Esophagus squamous epithelium (tissue), 5 donors: ENCODE measurements around the gene ANO4. TPM values are rescaled to one million over a fixed set of nuclear protein-coding genes. Genes with fewer than 3 reads are reported as not detected.
"Not testable (repeated sequence)": the region's sequence is repeated elsewhere in the genome, so short reads cannot be mapped to it uniquely, and the experiment has no call there.

ENCODE experiments used
- DNase-seq: peaks from one replicate; lab custom pipeline; 2025; lab: John Stamatoyannopoulos, UW
- H3K27ac ChIP-seq, 4 donors: fragments of 200-600 bp; sonication (generic); one replicate each; pipeline ENCODE4 v1.5.1; 2016 to 2019; ENCODE audit warnings: mild to moderate bottlenecking in 1 of 4
- H3K27me3 ChIP-seq, 4 donors: fragments of 200-600 bp; sonication (generic); 1 replicate in 3 of 4; 2 replicates in 1 of 4; pipeline versions ENCODE4 v1.5.1 to v1.6.0; 2017 to 2021; ENCODE audit warnings: antibody characterized with exemption in 1 of 4
- H3K36me3 ChIP-seq, 3 donors: fragments of 200-600 bp; sonication (generic); one replicate each; pipeline ENCODE4 v1.5.1; 2016 to 2019
- H3K4me1 ChIP-seq, 3 donors: fragments of 200-600 bp; sonication (generic); one replicate each; pipeline ENCODE4 v1.5.1; 2017 to 2019
- H3K4me3 ChIP-seq, 4 donors: fragments of 200-600 bp; sonication (generic); 1 replicate in 3 of 4; 2 replicates in 1 of 4; pipeline ENCODE4 v1.5.1; 2016 to 2019; ENCODE audit warnings: mild to moderate bottlenecking in 2 of 4, moderate library complexity in 1 of 4
- H3K9me3 ChIP-seq, 3 donors: fragments of 200-600 bp; sonication (generic); one replicate each; pipeline ENCODE4 v1.5.1; 2016 to 2019
- POLR2A ChIP-seq, 4 donors: fragments of 450-650 bp; IDR thresholded peaks; one replicate each; pipeline ENCODE4 v1.6.1; 2017; ENCODE audit warnings: antibody characterized with exemption in 4 of 4, mild to moderate bottlenecking in 4 of 4, moderate library complexity in 3 of 4
- WGBS, 2 donors: methylation state at CpG; one replicate each; pipeline ENCODE4 v1.1.5; 2018; 5-methylcytosine and 5-hydroxymethylcytosine counted together
- intact Hi-C: fragments of 100-400 bp; cut with DNase I; formaldehyde crosslinking; loops from one replicate; pipeline ENCODE4 v1.15.0; 2022
- total RNA-seq, 4 donors: library from RNA; depleted of rRNA; stranded (reverse); fragments of >200 nt; gene quantifications; one replicate each; pipeline ENCODE4 v1.1.0, GENCODE V29; 2016
- TF ChIP-seq, protein P1 (sequence below), 6 experiments: fragments of 450-650 bp in 4 of 6; fragments of 200-600 bp in 2 of 6; sonication (generic) in 2 of 6; IDR thresholded peaks; one replicate each; pipeline ENCODE4 v1.5.1; 2016 to 2019; ENCODE audit warnings: antibody characterized with exemption in 6 of 6, mild to moderate bottlenecking in 4 of 6, moderate library complexity in 4 of 6
- donor health status: DM: yes; HTN: yes; CAD: no.

The ANO4 gene
- total RNA-seq, 4 donors from 2014 or later = 0.09 TPM; not detected in 3

DNA sequence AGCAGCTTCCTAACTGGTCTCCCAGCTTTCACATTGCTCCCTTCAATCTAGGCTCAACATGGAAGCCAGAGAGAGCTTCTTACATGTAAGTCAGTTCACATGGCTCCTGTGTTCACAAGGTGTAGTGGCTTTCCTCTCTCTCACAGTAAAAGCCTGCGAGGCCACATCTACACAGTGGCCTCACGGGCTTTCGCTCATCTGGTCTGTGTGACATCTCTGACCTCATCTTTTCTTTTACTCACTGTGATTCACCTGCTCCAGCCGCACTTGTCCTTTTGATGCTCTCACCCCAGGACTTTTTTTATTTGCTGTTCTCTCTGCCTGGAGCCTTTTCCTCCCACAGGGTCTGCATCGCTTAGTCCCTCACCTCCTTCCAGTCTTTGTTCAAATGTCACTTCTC lies 293.3 kb downstream of the ANO4 start:
- no peaks in the 10 kb centered on the region for H3K36me3 ChIP-seq
- 70 to 73% methylated on average over 5 of the region's 5 CpGs for WGBS, 2 donors

DNA sequence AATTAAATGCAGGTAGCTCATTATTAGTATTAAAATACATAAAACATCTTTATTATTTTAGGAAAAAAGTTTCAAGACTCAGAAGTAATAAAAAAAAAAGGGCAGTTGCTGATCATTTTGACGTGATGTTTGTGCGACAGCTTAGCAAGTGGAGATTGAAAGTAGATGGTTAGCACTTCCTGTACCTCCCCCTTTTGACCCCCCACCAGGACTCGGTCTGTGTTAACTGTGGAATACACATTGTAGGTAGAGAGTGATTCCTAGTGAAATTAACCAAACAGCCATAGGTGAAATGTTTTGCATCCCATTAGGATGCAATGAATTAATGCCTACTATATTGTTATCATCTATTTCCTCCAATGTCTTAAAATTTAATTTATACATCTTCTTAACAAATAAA lies 294.7 kb downstream of the ANO4 start:
- no peaks in the 10 kb centered on the region for H3K27me3 ChIP-seq
- no peak for TF ChIP-seq POLR2A (IDR thresholded peaks at IDR 0.05)
- TF ChIP-seq, protein P1, sequence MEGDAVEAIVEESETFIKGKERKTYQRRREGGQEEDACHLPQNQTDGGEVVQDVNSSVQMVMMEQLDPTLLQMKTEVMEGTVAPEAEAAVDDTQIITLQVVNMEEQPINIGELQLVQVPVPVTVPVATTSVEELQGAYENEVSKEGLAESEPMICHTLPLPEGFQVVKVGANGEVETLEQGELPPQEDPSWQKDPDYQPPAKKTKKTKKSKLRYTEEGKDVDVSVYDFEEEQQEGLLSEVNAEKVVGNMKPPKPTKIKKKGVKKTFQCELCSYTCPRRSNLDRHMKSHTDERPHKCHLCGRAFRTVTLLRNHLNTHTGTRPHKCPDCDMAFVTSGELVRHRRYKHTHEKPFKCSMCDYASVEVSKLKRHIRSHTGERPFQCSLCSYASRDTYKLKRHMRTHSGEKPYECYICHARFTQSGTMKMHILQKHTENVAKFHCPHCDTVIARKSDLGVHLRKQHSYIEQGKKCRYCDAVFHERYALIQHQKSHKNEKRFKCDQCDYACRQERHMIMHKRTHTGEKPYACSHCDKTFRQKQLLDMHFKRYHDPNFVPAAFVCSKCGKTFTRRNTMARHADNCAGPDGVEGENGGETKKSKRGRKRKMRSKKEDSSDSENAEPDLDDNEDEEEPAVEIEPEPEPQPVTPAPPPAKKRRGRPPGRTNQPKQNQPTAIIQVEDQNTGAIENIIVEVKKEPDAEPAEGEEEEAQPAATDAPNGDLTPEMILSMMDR (IDR thresholded peaks at IDR 0.05) = no peak

More for the DNA sequence above, 293.3 kb downstream of the ANO4 start:
- Histone ChIP-seq H3K27ac (no peak overlapping the region), H3K4me3 (no peak overlapping the region), H3K9me3 (no peaks in the 10 kb centered on the region), H3K27me3 (no peaks in the 10 kb centered on the region), H3K4me1 (no peaks in the 10 kb centered on the region)
- no peak for DNase-seq
- intact Hi-C loops = no loop called here
- TF ChIP-seq POLR2A (IDR thresholded peaks at IDR 0.05) = no peak
- TF ChIP-seq, protein P1 (IDR thresholded peaks at IDR 0.05) = no peak

DNA sequence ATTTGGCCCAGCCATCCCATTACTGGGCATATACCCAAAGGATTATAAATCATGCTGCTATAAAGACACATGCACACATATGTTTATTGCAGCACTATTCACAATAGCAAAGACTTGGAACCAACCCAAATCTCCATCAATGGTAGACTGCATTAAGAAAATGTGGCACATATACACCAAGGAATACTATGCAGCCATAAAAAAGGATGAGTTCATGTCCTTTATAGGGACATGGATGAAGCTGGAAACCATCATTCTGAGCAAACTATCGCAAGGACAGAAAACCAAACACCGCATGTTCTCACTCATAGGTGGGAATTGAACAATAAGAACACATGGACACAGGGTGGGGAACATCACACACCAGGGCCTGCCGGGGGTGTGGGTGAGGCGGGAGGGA lies 295.6 kb downstream of the ANO4 start:
- H3K4me1 ChIP-seq, H3K4me3 ChIP-seq, DNase-seq, intact Hi-C loops, H3K9me3 ChIP-seq, H3K27ac ChIP-seq, H3K27me3 ChIP-seq, H3K36me3 ChIP-seq: not testable (repeated sequence)
- 88 to 94% methylated on average over 4 of the region's 4 CpGs for WGBS, 2 donors

More for the DNA sequence above, 294.7 kb downstream of the ANO4 start:
- Histone ChIP-seq H3K4me1 (no peaks in the 10 kb centered on the region), H3K27ac (no peak overlapping the region), H3K9me3 (no peaks in the 10 kb centered on the region), H3K4me3 (no peak overlapping the region), H3K36me3 (no peaks in the 10 kb centered on the region)
- intact Hi-C loops = no loop called here
- 71 to 81% methylated on average over 3 of the region's 3 CpGs for WGBS, 2 donors
- DNase-seq = no peak

DNA sequence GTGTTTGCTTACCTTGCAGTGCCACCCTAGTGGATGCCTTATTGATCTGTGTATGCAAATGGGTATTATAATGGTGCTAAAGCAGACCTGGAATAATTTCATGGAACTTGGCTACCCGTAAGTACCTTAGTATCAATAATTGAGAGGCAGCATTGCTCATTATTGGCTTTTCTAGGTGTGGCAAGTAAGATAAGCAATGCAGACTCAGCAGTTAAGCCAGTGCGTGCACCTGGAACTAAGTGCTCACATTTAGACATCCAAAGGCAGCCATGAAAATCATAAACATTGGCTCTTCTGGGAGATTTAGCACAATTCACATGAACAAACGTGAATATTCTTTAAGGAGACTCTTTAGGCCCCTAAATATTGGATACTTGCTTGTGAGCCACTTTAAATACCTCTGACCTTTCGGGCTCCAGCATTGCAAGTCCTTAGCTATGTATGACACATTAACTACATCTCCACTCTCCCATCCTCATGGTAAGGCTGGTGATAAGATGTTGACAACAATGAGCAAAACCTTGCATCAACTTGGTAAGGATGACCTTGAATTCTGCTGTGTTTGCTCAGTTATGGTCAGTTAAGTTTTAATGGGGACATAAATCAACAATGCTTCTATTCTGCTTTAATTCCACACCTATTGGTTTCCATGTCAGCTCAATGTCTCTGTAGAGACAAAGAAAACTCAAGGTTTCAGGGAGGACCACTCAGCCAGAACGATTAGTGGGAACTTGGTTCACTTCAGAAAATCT lies 303.4 kb downstream of the ANO4 start:
- H3K9me3 ChIP-seq = no peaks in the 10 kb centered on the region
- no peaks in the 10 kb centered on the region for H3K27me3 ChIP-seq
- H3K27ac ChIP-seq = no peak overlapping the region
- no peaks in the 10 kb centered on the region for H3K4me1 ChIP-seq
- no peak for DNase-seq
- no peaks in the 10 kb centered on the region for H3K36me3 ChIP-seq
- intact Hi-C loops = no loop called here
- TF ChIP-seq POLR2A (IDR thresholded peaks at IDR 0.05) = no peak
- TF ChIP-seq, protein P1 (IDR thresholded peaks at IDR 0.05) = no peak
- WGBS, 2 donors = 70 to 71% methylated on average over 5 of the region's 5 CpGs
- no peak overlapping the region for H3K4me3 ChIP-seq

DNA sequence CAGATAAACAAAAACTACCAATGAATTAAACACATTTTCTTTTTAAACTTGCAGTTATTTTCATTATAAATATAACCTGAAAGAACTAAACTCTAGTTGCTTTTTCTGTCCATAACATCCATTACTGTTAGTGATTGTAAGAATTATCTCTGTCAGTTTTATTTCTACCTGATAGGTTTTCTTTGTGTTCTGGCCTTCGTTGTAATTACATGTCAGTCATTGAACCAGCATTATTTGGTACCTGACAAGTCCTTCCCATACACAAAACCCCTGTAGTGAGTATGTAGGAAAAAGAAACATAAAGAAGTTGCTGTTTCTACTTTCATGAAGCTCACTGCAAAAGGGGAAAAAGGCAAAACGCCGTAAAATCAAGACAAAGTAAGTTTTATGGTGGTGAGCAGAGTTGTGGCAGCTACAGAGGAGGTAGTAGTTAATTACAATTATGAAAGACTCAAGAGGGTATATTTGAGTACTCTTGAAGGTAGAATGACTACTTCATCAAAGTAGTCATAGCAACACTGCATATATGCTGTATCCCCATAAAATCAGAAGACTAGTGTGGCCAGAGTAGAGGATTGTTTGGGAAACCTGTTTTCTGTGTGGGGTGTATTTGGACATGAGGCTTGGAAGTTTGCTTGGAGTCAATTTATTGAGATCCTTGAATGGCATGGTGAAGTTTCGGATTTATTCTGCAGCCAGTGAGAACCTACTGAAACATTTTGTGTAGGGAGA lies 312.6 kb downstream of the ANO4 start:
- intact Hi-C loops = no loop called here
- Histone ChIP-seq H3K4me3 (no peak overlapping the region), H3K9me3 (no peaks in the 10 kb centered on the region), H3K4me1 (no peaks in the 10 kb centered on the region), H3K27me3 (no peaks in the 10 kb centered on the region), H3K27ac (no peak overlapping the region), H3K36me3 (no peaks in the 10 kb centered on the region)
- 78 to 79% methylated on average over 4 of the region's 4 CpGs for WGBS, 2 donors
- no peak for DNase-seq
- TF ChIP-seq, protein P1 (IDR thresholded peaks at IDR 0.05) = no peak
- TF ChIP-seq POLR2A (IDR thresholded peaks at IDR 0.05) = no peak
